Gastrocnemius medialis (tissue), 4 donors: ENCODE measurements around the gene BACE2.

ENCODE experiments used
- CTCF ChIP-seq, 5 experiments: fragments of 450-650 bp in 3 of 5; fragments of 200-600 bp in 2 of 5; sonication (generic) in 2 of 5; IDR thresholded peaks in 4 of 5; conservative IDR thresholded peaks in 1 of 5; 1 replicate in 4 of 5; 2 replicates in 1 of 5; pipeline ENCODE4 v1.5.1; 2016 to 2019; ENCODE audit warnings: antibody characterized with exemption in 5 of 5, mild to moderate bottlenecking in 3 of 5, moderate library complexity in 3 of 5
- POLR2A ChIP-seq, 2 donors: fragments of 450-650 bp; IDR thresholded peaks; one replicate each; pipeline ENCODE4 v1.6.1; 2017; ENCODE audit warnings: antibody characterized with exemption in 2 of 2, mild to moderate bottlenecking in 2 of 2, moderate library complexity in 2 of 2

GRCh38 chr21:41162096-41162495 lies 5.9 kb upstream of the BACE2 start:
- TF ChIP-seq POLR2A (IDR thresholded peaks at IDR 0.05): no peak
- TF ChIP-seq CTCF (IDR thresholded peaks at IDR 0.05 in 4 of 5, conservative IDR thresholded peaks at IDR 0.05 in 1 of 5): no peak
